NCI-H1930 (cell line): Measurements from ENCODE around the gene GPR152.
A peak's percentile ranks its signal among the peaks of the same experiment; 100 is the strongest.
"Not testable (repeated sequence)": the region's sequence is repeated elsewhere in the genome, so short reads cannot be mapped to it uniquely, and the experiment has no call there.

Source experiments
- DNase-seq, 2 experiments: peaks; one replicate each; lab custom pipeline; 2025; lab: John Stamatoyannopoulos, UW

GPR152 gene

DNA sequence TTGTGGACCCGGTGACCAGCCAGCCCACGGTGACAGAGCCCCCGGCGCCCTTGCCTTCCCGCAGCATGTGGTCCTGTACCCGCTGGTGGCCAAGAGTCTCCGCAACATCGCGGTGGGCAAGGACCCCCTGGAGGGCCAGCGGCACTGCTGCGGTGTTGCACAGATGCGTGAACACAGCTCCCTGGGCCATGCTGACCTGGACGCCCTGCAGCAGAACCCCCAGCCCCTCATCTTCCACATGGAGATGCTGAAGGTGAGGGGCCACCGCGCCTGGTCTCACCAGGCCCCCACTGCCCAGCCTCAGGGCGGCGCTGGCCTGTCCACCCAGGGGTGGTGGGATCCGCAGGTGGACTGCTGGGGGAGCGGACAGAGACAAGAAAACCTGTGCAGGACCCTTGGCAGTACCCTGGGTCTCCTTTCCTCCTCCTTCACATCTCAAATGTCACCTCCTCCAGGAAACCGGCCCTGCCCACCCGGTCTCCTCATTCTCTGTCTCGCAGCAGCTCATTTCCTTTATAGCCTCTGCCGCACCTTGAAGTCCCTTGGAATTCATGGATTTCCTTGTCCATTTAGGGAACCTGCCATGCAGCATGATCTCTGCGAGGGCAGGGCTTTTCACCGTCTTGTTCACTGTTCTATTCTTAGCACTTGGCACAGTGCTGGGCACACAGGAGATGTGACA is 36.8 kb upstream of the GPR152 start:
- no peak for DNase-seq

DNA sequence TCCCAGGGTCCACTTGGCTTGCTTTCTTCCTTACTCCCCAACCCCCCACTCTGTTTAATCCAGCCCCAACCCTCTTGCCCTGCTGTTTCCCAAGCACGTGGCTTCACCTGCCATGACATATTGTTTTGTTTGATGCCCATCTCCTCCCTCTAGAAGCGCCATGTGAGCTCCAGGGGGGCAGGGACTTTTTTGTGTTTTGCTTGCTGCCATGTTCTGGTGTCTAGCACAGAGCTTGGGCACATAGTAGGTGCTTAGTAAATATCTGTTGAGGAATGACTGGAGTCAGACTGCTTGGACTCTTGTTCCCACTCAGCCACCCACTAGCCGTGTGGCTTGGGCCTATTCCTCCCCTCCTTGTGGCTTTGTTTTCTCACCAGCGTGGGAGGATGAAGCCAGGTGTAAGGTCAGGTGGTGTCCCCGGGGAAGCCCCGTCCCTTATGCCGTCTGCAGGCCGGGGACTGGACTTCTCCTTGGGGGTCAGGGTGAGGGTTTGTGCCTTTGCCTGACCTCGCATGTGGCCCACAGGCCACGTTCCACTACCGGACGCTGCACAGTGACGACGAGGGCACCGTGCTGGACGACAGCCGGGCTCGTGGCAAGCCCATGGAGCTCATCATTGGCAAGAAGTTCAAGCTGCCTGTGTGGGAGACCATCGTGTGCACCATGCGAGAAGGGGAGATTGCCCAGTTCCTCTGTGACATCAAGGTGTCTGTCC is 34.1 kb upstream of the GPR152 start:
- DNase-seq: no peak

DNA sequence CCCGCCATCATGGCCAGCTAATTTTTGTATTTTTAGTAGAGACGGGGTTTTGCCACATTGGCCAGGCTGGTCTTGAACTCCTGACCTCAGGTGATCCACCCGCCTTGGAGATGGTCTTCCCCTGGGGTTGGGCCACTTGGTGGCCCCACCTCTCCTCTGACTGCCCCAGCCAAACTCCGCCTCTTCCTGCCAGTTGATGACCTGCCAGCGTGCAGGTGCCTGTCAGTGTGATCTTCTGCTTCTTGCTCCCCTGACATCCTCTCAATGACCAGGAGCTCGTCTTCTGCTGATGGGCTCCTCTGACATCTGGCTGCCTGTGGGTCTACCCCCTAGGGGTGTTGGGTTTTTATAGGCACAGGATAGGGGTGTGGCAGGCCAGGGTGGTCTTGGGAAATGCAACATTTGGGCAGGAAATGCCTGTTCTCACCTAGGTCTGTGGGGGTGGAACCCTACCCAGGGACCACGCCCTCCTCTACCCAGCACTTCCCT is 33.4 kb upstream of the GPR152 start:
- not testable (repeated sequence) for DNase-seq

DNA sequence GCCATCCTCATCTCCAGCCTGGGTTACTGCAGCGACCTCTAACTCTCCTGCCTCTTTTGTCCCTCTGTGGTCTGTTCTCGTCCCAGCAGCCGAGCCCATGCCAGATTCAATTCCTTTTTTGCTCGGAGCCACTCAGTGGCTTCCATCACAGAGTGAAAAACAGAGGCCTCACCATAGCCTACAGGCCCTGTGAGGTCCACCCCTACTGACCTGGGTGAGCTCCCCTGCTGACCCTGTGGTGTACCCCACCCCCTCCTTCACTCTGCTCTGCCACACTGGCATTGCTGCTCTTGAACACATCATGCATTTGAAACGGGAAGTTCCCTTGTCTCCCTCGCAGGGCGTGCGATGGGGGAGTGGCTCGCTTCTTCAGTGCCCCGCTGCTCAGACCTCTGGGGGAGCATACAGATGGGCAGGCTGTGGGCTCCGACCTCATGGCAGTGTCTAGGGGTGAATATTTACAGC is 32.4 kb upstream of the GPR152 start:
- DNase-seq: no peak

DNA sequence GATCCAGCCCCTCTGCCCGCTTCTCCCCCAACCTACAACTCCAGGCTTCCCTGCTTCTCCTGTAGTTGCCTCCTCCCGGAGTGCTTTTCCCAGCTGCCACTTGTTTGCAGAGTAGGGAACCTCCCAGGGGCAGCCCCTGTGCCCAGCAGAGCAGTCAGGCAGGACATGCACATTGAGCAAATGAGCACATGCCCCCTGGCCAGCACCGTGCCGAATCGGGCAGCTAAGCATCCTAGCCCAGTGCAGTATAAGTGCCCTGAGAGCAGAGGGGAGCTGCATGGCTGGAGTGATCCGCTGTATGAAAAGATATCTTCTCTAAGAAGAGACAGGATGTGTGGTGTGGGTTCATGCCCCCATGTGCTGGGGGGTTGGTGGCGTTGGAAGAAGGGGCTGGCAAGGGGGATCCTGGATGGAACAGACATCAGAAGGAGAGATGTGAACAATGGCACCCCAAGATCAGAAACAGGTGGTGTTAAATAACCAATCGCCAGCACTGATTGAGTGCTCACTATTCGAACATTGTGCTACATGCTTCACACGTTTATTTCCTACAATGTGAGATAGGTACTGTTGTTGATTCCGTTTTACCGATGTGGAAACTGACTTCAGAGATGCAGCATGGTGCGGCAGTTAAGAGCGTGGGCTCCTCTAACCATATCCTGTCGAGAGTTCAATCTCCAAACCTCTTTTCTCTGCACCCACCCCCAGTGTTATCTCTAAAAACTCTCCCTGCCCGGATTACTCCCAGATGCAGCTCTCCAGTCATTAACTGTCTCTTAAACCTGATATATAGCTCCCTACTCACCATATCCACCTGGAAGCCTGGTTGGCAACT is 31.5 kb upstream of the GPR152 start:
- DNase-seq: no peak

DNA sequence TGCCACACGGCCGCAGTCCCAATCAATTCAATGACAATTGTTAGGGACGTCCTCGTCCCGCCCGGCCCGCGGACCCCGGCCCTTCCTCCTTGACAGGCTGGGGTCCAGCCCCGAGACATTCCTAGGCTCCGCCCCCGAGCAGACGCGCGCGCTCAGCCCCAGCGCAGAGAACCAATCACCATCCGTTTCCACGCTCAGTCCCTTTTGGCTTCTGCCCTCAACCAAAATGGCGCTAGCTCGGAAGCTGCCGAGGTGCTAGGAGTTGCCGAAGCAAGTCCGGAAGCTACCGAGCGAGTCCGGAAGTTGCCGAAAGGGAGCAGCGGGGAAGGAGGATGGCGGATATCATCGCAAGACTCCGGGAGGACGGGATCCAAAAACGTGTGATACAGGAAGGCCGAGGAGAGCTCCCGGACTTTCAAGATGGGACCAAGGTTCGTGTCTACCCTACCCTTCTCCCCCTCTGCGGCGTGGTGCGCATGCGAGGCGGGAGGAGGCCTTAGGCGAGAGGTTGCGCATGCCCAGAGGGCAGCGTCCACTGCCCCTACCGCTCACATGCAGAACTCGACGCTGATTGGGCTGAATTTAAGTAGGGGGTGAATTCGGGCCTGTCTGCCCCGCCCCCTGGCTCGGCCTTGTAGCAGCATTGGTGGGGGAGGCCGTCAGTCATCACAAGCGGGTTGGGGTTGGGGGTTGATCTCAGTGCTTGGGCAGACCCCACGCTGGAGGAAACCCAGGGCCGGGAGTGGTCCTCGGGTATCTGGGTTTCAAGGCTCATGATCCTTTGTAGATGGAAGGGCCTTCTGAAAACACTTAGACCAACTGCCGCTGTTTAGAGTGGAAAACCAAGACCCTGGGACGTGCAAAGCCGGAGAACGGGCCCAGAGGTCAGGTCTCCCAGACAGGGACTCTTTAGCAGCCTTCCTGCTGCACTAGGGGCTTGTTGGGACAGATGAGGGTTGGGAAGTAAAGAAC is 30.6 kb upstream of the GPR152 start, which contains the start of gene AIP:
Gene AIP, plus strand, starts transcription at position 200 of the 972 bp plus-strand sequence. Its CDS starts 133 bp downstream, at position 333.
- peak; percentile 96 to 98 for DNase-seq

DNA sequence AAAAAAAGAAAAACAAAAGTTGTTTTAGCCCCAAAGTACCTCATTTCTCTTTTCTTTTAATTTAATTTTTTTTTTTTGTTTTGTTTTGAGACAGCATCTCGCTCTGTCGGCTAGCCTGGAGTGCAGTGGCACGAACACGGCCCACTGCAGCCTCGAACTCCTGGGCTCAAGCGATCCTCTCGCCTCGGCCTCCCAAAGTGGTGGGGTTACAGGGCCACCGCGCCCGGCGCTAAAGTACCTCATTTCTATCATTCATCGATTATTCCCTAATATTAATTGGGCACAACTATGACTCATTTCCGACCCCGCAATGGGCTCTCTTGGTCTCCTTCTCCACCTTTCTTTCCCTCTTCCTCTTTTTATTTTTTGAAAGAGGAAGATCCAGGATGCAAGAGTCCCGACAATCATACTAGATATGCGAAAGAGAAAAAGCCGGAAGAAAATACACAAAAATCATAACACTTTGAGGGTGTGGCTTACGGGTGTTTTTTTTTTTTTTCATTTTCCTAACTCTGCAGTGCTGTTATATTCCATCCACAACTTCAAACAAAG is 29.8 kb upstream of the GPR152 start:
- DNase-seq: no peak

DNA sequence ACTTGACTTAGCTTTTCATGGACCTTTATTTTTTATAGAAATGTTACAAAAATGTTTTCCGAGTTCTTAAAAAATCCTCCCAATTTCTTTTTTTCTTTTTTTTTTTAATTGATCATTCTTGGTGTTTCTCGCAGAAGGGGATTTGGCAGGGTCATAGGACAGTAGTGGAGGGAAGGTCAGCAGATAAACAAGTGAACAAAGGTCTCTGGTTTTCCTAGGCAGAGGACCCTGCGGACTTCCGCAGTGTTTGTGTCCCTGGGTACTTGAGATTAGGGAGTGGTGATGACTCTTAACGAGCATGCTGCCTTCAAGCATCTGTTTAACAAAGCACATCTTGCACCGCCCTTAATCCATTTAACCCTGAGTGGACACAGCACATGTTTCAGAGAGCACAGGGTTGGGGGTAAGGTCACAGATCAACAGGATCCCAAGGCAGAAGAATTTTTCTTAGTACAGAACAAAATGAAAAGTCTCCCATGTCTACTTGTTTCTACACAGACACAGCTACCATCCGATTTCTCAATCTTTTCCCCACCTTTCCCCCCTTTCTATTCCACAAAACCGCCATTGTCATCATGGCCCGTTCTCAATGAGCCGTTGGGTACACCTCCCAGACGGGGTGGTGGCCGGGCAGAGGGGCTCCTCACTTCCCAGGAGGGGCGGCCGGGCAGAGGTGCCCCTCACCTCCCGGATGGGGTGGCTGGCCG is 25.0 kb upstream of the GPR152 start:
- DNase-seq: not testable (repeated sequence)

DNA sequence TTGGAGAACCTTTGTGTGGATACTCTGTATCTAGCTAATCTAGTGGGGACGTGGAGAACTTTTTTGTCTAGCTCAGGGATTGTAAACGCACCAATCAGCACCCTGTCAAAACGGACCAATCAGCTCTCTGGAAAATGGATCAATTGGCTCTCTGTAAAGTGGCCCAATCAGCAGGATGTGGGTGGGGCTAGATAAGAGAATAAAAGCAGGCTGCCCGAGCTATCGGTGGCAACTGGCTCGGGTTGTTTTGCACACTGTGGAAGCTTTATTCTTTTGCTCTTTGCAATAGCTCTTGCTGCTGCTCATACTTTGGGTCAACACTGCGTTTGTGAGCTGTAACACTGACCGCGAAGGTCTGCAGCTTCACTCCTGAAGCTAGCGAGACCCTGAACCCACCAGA is 24.2 kb upstream of the GPR152 start:
- not testable (repeated sequence) for DNase-seq

DNA sequence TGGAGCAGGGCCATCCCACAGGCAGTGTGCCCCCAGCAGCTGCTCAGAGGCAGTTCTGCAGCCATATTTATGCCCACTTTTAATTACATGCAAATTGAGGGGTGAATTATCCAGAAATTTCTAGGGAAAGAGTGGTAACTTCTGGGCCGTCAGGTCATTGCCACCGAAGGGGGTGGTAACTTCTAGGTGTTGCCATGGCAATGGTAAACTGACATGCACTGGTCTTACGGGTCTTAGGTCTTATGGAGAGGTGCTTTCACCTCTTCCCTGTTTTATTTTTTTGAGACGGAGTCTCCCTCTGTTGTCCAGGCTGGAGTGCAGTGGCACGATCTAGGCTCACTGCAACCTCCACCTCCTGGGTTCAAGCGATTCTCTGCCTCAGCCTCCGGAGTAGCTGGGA is 20.4 kb upstream of the GPR152 start:
- DNase-seq: no peak

DNA sequence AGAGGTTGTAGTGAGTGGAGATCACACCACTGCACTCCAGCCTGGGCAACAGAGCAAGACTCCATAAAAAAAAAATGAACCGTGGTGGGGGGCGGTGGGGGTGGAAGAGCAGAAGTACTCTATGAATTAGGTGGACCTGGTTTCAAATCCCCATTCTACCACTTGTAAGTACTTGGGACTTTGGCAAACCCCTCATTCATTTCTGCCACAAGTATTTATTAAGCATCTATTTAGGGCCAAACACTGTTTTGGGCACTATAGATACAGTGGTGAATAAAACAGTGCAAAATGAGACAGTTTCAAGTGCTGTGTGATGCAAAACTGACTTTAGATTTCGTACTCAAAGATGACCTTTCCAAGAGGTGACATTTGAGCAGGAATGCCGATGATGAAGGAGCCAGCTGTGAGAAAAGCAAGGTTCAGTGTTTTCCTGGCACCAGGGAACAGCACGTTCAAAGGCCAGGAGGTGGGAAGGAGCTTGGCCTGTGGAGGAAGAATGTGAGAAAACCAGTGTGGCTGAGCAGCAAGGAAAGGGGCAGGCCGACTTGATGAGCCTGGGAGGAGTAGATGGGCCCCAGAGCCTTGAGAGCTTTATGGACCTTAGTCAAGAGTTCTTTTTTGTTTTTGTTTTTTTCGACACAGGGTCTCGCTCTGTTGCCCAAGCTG is 17.9 kb upstream of the GPR152 start:
- DNase-seq: no peak

DNA sequence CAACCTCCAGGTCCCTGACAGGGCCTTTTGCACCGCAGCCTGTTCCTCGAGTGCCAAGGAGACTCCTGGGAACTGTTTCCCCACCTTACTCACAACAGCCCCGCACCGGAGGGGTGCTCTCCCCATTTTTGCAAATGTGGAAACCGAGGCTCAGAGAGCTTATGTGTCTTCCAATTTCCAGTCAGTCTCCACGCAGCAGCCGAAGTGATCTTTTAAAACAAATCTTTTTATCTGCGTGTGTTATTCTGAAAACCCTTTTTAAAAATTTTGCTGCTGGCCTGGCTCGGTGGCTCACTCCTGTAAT is 16.9 kb upstream of the GPR152 start:
- DNase-seq: no peak

DNA sequence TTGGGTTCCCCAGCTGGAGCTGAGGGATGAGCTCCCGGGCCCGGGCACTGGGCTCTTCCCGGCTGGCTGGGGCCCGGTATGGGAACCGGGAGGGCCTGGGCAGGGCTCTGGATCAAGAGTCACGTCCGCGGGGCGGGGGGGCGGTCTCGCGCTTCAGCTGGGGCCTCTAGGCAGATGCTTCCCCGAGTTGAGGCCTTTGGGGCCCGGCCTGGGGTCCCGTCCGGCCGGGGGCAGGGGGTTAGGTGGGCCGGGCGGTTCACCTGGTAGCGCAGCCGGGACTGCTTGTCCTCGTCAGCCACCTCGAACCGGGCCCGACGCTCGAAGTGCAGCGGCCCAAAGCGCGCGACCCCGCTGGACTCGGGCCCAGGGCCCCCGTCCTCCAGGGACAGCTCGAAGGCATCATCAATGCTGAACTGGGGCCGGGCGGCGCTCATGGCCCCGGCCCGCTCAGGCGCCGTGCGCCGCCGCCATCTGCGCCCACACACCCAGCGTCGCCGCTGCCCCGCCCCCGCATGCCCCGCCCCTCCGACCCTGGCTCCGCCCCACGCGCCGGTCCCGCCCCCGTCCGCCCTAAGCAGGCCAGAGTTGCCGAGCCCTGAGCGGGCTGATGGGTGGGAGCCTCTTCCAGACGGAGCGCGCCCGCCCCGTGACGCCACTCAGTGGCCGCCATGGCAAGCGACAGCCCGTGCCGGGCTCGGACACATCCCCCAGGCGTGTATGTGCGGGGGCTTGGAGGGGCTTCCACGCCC is 16.4 kb upstream of the GPR152 start, which contains the start of gene TMEM134:
Gene TMEM134, minus strand, starts transcription at position 493 of the 749 bp plus-strand sequence. Its CDS starts 59 bp downstream, at position 434.
- DNase-seq: peak; percentile 81 to 86

DNA sequence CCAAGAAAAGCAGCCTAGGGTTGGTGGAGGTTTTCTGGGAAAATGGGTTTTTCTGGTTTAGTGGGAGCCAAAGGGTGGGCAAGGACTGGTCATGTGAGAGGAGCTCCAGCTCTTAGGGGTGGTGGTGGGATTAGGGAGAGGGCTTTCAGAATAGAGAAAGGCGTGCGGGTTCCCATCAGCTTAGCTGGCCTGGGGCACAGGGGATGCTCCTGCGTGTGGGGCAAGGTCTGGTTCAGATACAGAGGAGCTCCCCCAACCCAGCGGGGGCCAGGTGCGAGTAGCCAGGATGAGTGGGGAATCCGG is 15.9 kb upstream of the GPR152 start:
- no peak for DNase-seq

DNA sequence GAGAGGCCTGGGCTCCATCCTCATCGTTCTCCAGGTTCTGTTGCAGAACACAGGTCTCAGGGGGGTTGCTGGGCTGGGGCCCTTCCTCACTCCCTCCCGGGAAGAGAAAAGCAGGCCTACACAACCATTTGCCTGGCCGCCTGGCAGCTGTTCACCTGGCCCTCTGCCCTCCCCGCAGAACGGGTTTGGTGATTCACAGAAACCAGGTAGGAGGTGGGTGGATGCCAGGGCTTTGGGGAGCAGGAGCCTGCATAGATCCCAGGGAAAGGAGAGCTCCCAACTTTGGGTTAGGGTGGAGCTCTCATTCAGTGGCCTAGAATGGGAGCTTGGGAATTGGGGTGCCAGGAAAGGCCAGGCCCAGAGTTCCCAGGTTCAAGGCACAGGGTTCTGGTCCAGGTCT is 15.5 kb upstream of the GPR152 start:
- DNase-seq: no peak

DNA sequence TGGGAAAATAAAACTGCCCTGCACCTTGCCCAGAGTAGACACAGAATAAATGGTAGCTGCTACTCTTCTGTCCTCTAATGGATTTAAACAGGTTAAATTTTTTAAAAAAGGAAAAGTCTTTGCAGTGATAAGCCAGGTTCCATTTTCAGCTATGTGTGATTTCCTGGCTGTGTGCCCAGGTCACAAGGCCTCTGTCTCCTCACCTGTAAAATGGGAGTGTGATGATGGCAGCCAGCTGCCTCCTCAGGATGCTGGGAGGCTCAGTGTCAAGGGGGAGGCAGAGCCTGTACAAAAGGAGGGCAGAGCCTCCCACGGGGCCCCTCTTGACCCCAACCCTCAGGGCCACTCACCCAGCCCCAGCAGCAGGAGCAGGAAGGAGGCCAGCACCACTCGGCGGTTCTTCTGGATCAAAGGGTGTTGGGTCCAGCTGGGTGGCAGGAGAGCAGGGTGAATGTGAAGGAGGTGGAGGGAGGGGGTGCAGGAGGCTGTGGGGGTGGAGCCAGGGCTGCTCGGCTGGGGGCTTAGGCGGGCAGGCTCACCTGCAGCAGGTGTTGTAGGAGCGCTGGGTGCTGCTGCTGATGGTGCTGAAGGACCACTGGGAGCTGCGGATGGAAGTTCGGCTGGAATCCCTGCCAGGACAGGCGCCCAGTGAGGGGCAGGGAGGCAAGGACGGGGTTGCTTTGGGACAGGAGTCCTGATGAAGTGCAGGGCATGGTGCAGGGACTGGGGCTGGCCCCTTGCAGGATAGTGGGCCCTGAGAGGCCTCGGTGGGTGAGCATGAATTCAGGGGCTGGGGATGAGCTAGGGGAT is 14.6 kb upstream of the GPR152 start:
- no peak for DNase-seq

DNA sequence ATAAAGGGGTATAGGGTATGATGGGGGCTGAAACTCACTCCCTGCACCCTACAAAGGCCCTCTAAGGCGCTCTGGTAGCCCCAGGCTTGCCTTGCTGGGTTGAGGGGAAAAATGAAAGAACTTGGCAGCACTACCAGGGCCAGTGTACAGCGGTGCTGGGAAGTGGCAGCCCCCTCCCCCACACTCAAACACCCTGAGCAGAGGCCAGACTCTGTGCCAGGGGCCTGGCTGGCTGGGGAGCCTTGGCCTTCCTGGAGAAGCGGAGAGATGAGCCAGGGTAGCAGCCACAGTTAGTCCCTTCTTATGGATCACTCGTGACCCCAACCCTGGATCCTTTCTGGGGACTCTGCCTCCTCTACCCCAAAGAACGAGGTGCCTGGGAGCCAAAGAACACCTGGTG is 13.8 kb upstream of the GPR152 start:
- no peak for DNase-seq

DNA sequence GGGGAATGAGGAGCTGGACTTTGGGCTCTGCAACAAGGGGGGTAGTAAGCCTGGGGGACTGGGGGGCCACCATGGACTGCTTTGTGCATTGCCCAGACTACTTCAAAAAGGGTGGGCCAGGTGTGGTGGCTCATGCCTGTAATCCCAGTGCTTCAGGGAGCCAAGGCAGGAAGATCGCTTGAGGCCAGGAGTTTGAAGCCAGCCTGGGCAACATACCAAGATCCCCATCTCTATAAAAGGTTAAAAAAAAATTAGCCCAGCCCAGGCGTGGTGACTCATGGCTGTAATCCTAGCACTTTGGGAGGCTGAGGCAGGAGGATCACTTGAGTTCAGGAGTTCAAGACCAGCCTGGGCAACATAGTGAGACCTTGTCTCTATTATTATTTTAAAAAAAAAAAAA is 13.0 kb upstream of the GPR152 start:
- DNase-seq: not testable (repeated sequence)

DNA sequence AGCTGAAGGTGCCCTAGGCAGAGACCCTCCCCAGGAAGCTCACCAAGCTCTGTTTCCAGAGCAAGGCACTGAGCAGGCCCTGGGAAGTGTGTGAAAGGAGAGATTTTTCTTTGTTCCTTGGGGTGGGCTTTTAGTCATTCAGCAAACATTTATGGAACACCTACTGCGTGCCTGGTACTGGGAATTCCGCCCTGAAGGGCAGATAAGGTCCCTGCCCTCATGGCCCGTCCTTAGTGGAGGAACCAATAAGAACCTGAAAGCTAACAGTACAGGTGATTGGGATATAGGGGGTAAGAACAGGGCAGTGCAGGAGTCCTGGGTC is 12.6 kb upstream of the GPR152 start:
- DNase-seq: no peak
